GM19467 (cell line): Measurements from ENCODE around the gene RBM10.
"Not testable (repeated sequence)": the region's sequence is repeated elsewhere in the genome, so short reads cannot be mapped to it uniquely, and the experiment has no call there.

Experiments
- ATAC-seq: cut with Tn5 transposase; IDR thresholded peaks from one replicate; pipeline ENCODE4 v1.9.1; 2021; ENCODE audit warnings: mild to moderate bottlenecking, moderate library complexity; ENCODE audit not compliant: unreplicated experiment

The RBM10 gene

GRCh38 chrX:47144626-47145394 is at the start of gene RBM10, which contains the start of gene NDUFB11:
Gene RBM10 (plus strand): TSS chrX:47145221. CDS start chrX:47147482, 2,261 bp downstream.
Gene NDUFB11 (minus strand): TSS chrX:47144702. CDS start chrX:47144679, 23 bp downstream.
- peak; percentile 88 for ATAC-seq

- ATAC-seq = no peak
Observed at GRCh38 chrX:47097018-47097417, 48.0 kb upstream of the RBM10 start.

- no peak for ATAC-seq
Observed at GRCh38 chrX:47098338-47099094, 46.5 kb upstream of the RBM10 start.

- ATAC-seq = no peak
Observed at GRCh38 chrX:47101206-47101605, 43.8 kb upstream of the RBM10 start.

- ATAC-seq = not testable (repeated sequence)
Observed at GRCh38 chrX:47110936-47111615, 33.9 kb upstream of the RBM10 start.

GRCh38 chrX:47112316-47112954 is 32.6 kb upstream of the RBM10 start:
- ATAC-seq = no peak

GRCh38 chrX:47116551-47117110 is 28.4 kb upstream of the RBM10 start:
- ATAC-seq = not testable (repeated sequence)

GRCh38 chrX:47124466-47124865 is 20.6 kb upstream of the RBM10 start:
- not testable (repeated sequence) for ATAC-seq

- ATAC-seq = peak; percentile 97
Observed at GRCh38 chrX:47129157-47129898, 15.7 kb upstream of the RBM10 start.

- no peak for ATAC-seq
Observed at GRCh38 chrX:47129899-47130358, 15.1 kb upstream of the RBM10 start.

- ATAC-seq = no peak
Observed at GRCh38 chrX:47133493-47133892, 11.5 kb upstream of the RBM10 start.

- ATAC-seq = not testable (repeated sequence)
Observed at GRCh38 chrX:47135650-47136049, 9.4 kb upstream of the RBM10 start.

- ATAC-seq = no peak
Observed at GRCh38 chrX:47138171-47138570, 6.8 kb upstream of the RBM10 start.

- ATAC-seq = no peak
Observed at GRCh38 chrX:47143894-47144625, 961 bp upstream of the RBM10 start.

- ATAC-seq = no peak
Observed at GRCh38 chrX:47145395-47146120, 537 bp downstream of the RBM10 start.

GRCh38 chrX:47146121-47146935 is 1.3 kb downstream of the RBM10 start:
- no peak for ATAC-seq
